Thoracic aorta (tissue), 2 donors: ENCODE measurements around the gene RPL22. TPM values are rescaled to one million over a fixed set of nuclear protein-coding genes. Genes with fewer than 3 reads are reported as not detected.

Experiments used
- ATAC-seq: fragments of 150-250 bp; one replicate; pipeline ENCODE4 v1.8.0; 2017; ENCODE audit warnings: low read depth; ENCODE audit not compliant: insufficient number of reproducible peaks, low FRiP score
- DNase-seq: peaks from one replicate; pipeline ENCODE4 v3.0.0-alpha.2; 2020; ENCODE audit warnings: low spot score
- H3K27ac ChIP-seq, 2 donors: fragments of 200-600 bp; sonication (generic); 1 replicate in 1 of 2; 2 replicates in 1 of 2; pipeline ENCODE4 v1.5.1; 2016; ENCODE audit warnings: mild to moderate bottlenecking in 2 of 2, moderate library complexity in 2 of 2
- H3K27me3 ChIP-seq: fragments of 200-600 bp; sonication (generic); replicated peaks from 2 replicates; pipeline ENCODE4 v1.6.0; 2016; ENCODE audit warnings: mild to moderate bottlenecking; ENCODE audit not compliant: insufficient read depth
- H3K36me3 ChIP-seq: fragments of 200-600 bp; sonication (generic); one replicate; pipeline ENCODE4 v1.5.1; 2016
- H3K4me1 ChIP-seq, 2 donors: fragments of 200-600 bp; sonication (generic); 1 replicate in 1 of 2; 2 replicates in 1 of 2; pipeline versions ENCODE4 v1.5.1 to v1.6.0; 2016; ENCODE audit warnings: low read depth in 2 of 2, mild to moderate bottlenecking in 1 of 2; ENCODE audit not compliant: control insufficient read depth in 1 of 2
- H3K4me3 ChIP-seq: fragments of 200-600 bp; sonication (generic); 2 replicates; pipeline ENCODE4 v1.5.1; 2016; ENCODE audit warnings: mild to moderate bottlenecking
- H3K9me3 ChIP-seq: fragments of 200-600 bp; sonication (generic); 2 replicates; pipeline ENCODE4 v1.5.1; 2016
- CTCF ChIP-seq: fragments of 200-600 bp; sonication (generic); IDR thresholded peaks from one replicate; pipeline ENCODE4 v1.5.1; 2019; ENCODE audit warnings: antibody characterized with exemption
- total RNA-seq, 2 donors: library from RNA; depleted of rRNA; stranded (reverse); fragments of >200 nt; gene quantifications; one replicate each; pipeline versions ENCODE4 v1.1.0 to v1.2.3, GENCODE V29; 2016

RPL22 gene
- total RNA-seq, 2 donors from 2014 or later, result 80.4 to 130 TPM

- no peak for DNase-seq
- Histone ChIP-seq H3K4me3 (no peak overlapping the region), H3K27me3 (no peaks in the 10 kb centered on the region), H3K9me3 (no peaks in the 10 kb centered on the region), H3K27ac (no peak overlapping the region), H3K4me1 (peaks cover 7 to 12% of the 10 kb centered on the region in 2 donors), H3K36me3 (no peaks in the 10 kb centered on the region)
- no peak for TF ChIP-seq CTCF
- no peak for ATAC-seq
These were observed 24.0 kb downstream of the RPL22 start for GRCh38 chr1:6175411-6175828.

GRCh38 chr1:6174621-6175410 is 24.6 kb downstream of the RPL22 start:
- no peaks in the 10 kb centered on the region for H3K27me3 ChIP-seq
- H3K27ac ChIP-seq, result no peak overlapping the region
- no peaks in the 10 kb centered on the region for H3K36me3 ChIP-seq
- H3K9me3 ChIP-seq, result no peaks in the 10 kb centered on the region
- H3K4me3 ChIP-seq, result no peak overlapping the region
- no peak for ATAC-seq
- no peak for DNase-seq
- TF ChIP-seq CTCF, result no peak
- peaks cover 7 to 8% of the 10 kb centered on the region in 2 donors for H3K4me1 ChIP-seq

GRCh38 chr1:6172549-6172948 is 26.8 kb downstream of the RPL22 start:
- H3K36me3 ChIP-seq, result no peaks in the 10 kb centered on the region
- no peaks in the 10 kb centered on the region for H3K27me3 ChIP-seq
- H3K4me3 ChIP-seq, result no peak overlapping the region
- no peaks in the 10 kb centered on the region for H3K9me3 ChIP-seq
- no peaks in the 10 kb centered on the region for H3K4me1 ChIP-seq
- DNase-seq, result no peak
- TF ChIP-seq CTCF, result no peak
- H3K27ac ChIP-seq, result no peak overlapping the region
- no peak for ATAC-seq

- TF ChIP-seq CTCF, result no peak
- DNase-seq, result no peak
- ATAC-seq, result no peak
- Histone ChIP-seq H3K27me3 (no peaks in the 10 kb centered on the region), H3K27ac (no peak overlapping the region), H3K4me1 (no peaks in the 10 kb centered on the region), H3K9me3 (no peaks in the 10 kb centered on the region), H3K36me3 (no peaks in the 10 kb centered on the region), H3K4me3 (no peak overlapping the region)
These were observed 27.8 kb downstream of the RPL22 start for GRCh38 chr1:6171548-6172124.

GRCh38 chr1:6170742-6171201 is 28.6 kb downstream of the RPL22 start:
- Histone ChIP-seq H3K27me3 (no peaks in the 10 kb centered on the region), H3K9me3 (no peaks in the 10 kb centered on the region), H3K27ac (no peak overlapping the region), H3K4me3 (no peak overlapping the region), H3K4me1 (no peaks in the 10 kb centered on the region), H3K36me3 (no peaks in the 10 kb centered on the region)
- no peak for DNase-seq
- no peak for TF ChIP-seq CTCF
- ATAC-seq, result no peak
